ENCODE data around the gene KIF6.

Gene KIF6

DNA sequence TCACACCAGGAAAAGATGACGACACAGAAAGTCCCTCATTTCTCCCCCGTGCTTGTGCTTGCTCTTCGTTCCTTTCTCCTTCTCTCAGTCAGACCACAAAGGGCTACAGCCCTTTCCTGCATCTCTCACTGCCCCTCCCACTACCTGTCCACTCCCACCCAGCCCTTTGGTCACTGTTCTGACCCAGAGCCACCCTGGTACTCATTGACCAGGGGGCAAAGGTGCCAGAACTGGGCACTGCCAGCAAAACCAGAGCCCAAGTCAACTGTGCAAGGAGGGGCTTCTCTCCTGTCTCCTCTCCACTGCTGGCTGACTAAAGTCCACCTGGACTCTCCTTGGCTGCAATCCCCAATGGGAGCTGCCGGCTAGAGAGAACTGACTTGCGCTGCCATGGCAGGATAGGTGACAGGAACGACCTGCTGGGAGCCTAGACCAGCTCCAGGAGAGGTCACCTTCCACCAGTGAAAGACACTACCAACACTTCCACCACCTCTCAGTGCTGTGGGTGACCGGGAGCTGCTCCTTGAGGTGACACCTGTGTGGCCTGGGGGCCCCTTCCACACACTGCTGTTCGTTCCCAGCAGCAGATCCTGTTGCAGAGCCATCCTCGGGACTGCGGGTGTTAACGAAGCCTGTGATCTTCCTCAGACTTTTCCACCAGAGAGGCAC, 443.8 kb downstream of the KIF6 start:
- DNase-seq (ENCODE audit: low read depth, low spot score), result no peak
- H3K4me3 ChIP-seq (ENCODE audit: low read depth, low read length), result no peak overlapping the region
- TF ChIP-seq, protein P1, sequence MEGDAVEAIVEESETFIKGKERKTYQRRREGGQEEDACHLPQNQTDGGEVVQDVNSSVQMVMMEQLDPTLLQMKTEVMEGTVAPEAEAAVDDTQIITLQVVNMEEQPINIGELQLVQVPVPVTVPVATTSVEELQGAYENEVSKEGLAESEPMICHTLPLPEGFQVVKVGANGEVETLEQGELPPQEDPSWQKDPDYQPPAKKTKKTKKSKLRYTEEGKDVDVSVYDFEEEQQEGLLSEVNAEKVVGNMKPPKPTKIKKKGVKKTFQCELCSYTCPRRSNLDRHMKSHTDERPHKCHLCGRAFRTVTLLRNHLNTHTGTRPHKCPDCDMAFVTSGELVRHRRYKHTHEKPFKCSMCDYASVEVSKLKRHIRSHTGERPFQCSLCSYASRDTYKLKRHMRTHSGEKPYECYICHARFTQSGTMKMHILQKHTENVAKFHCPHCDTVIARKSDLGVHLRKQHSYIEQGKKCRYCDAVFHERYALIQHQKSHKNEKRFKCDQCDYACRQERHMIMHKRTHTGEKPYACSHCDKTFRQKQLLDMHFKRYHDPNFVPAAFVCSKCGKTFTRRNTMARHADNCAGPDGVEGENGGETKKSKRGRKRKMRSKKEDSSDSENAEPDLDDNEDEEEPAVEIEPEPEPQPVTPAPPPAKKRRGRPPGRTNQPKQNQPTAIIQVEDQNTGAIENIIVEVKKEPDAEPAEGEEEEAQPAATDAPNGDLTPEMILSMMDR (IDR thresholded peaks at IDR 0.05; ENCODE audit: low read depth, low read length), result no peak
- in situ Hi-C loops (cut with HindIII; ENCODE audit: low sequenced_read_pairs), result no loop called here

DNA sequence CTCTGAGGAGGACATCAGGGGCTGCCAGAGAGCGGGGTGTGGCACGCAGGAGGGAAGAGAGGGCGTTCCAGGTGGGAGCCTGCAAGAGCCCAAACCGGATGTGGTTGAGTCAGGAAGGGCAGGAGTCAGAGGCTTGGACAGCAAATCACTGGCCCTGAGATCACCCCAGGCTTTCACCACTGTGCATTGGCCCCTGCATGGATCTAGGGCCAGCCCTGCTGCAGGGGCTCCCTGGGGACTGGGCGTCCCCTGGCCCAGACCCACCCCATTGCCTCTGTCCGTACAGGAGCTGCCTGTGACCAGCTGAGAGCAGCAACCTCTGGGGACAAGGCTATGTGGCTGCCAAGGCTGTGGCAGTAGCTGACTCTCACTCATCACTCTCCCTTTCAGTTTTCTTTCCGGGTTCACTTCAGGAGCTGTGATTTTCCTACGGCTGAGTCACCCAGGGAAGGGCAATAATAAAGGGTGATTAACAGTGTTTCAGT, 444.9 kb downstream of the KIF6 start:
- in situ Hi-C loops (cut with HindIII; ENCODE audit: low sequenced_read_pairs), result no loop called here
- TF ChIP-seq, protein P1 (IDR thresholded peaks at IDR 0.05; ENCODE audit: low read depth, low read length), result no peak
- no peak for DNase-seq (ENCODE audit: low read depth, low spot score)
- no peak overlapping the region for H3K4me3 ChIP-seq (ENCODE audit: low read depth, low read length)

All from astrocyte of the spinal cord (primary cell).